ENCODE data around the gene FBXL19. TPM values are rescaled to one million over a fixed set of nuclear protein-coding genes. Genes with fewer than 3 reads are reported as not detected.

The FBXL19 gene
- total RNA-seq, 1 donor from 2014 or later = 19.4 TPM

GRCh38 chr16:30910427-30911029 lies 12.8 kb upstream of the FBXL19 start:
- no peak overlapping the region for H3K27ac Mint-ChIP-seq (ENCODE audit: unreplicated experiment)
- TF ChIP-seq CTCF (IDR thresholded peaks at IDR 0.05) = no peak
- H3K4me3 Mint-ChIP-seq (ENCODE audit: unreplicated experiment) = no peak overlapping the region
- H3K4me1 Mint-ChIP-seq (ENCODE audit: low read depth) = no peaks in the 10 kb centered on the region
- DNase-seq (ENCODE audit: low spot score) = no peak
- H3K36me3 Mint-ChIP-seq (ENCODE audit: low read depth) = no peaks in the 10 kb centered on the region
- H3K9me3 Mint-ChIP-seq (ENCODE audit: low read depth) = no peaks in the 10 kb centered on the region
- H3K27me3 Mint-ChIP-seq (ENCODE audit: low read depth) = no peaks in the 10 kb centered on the region

- no peaks in the 10 kb centered on the region for H3K27me3 Mint-ChIP-seq (ENCODE audit: low read depth)
- no peak overlapping the region for H3K4me3 Mint-ChIP-seq (ENCODE audit: unreplicated experiment)
- H3K36me3 Mint-ChIP-seq (ENCODE audit: low read depth) = no peaks in the 10 kb centered on the region
- DNase-seq (ENCODE audit: low spot score) = no peak
- no peaks in the 10 kb centered on the region for H3K9me3 Mint-ChIP-seq (ENCODE audit: low read depth)
- no peak overlapping the region for H3K27ac Mint-ChIP-seq (ENCODE audit: unreplicated experiment)
- no peak for TF ChIP-seq CTCF (IDR thresholded peaks at IDR 0.05)
- H3K4me1 Mint-ChIP-seq (ENCODE audit: low read depth) = no peaks in the 10 kb centered on the region
Observed at GRCh38 chr16:30912794-30913412, 10.5 kb upstream of the FBXL19 start.

GRCh38 chr16:30914830-30915229 lies 8.5 kb upstream of the FBXL19 start:
- no peak overlapping the region for H3K4me3 Mint-ChIP-seq (ENCODE audit: unreplicated experiment)
- no peak for TF ChIP-seq CTCF (IDR thresholded peaks at IDR 0.05)
- no peak for DNase-seq (ENCODE audit: low spot score)
- H3K9me3 Mint-ChIP-seq (ENCODE audit: low read depth) = no peaks in the 10 kb centered on the region
- no peak overlapping the region for H3K27ac Mint-ChIP-seq (ENCODE audit: unreplicated experiment)
- no peaks in the 10 kb centered on the region for H3K4me1 Mint-ChIP-seq (ENCODE audit: low read depth)
- no peaks in the 10 kb centered on the region for H3K27me3 Mint-ChIP-seq (ENCODE audit: low read depth)
- no peaks in the 10 kb centered on the region for H3K36me3 Mint-ChIP-seq (ENCODE audit: low read depth)

GRCh38 chr16:30918614-30919013 lies 4.8 kb upstream of the FBXL19 start:
- Mint-ChIP-seq H3K27ac (ENCODE audit: unreplicated experiment) (no peak overlapping the region), H3K27me3 (ENCODE audit: low read depth) (no peaks in the 10 kb centered on the region), H3K4me1 (ENCODE audit: low read depth) (peaks cover 7% of the 10 kb centered on the region), H3K4me3 (ENCODE audit: unreplicated experiment) (no peak overlapping the region), H3K9me3 (ENCODE audit: low read depth) (no peaks in the 10 kb centered on the region), H3K36me3 (ENCODE audit: low read depth) (no peaks in the 10 kb centered on the region)
- TF ChIP-seq CTCF (IDR thresholded peaks at IDR 0.05) = no peak
- no peak for DNase-seq (ENCODE audit: low spot score)

GRCh38 chr16:30920891-30921290 lies 2.5 kb upstream of the FBXL19 start:
- Mint-ChIP-seq H3K9me3 (ENCODE audit: low read depth) (no peaks in the 10 kb centered on the region), H3K27me3 (ENCODE audit: low read depth) (no peaks in the 10 kb centered on the region), H3K36me3 (ENCODE audit: low read depth) (peaks cover under 1% of the 10 kb centered on the region), H3K27ac (ENCODE audit: unreplicated experiment) (no peak overlapping the region), H3K4me3 (ENCODE audit: unreplicated experiment) (peak overlapping the region; percentile 100), H3K4me1 (ENCODE audit: low read depth) (peaks cover 19% of the 10 kb centered on the region)
- no peak for TF ChIP-seq CTCF (IDR thresholded peaks at IDR 0.05)
- no peak for DNase-seq (ENCODE audit: low spot score)

All from chondrocyte (in vitro differentiated cells).